CD4-positive, alpha-beta T cell (primary cell): ENCODE results near the gene AP2A1. TPM values are rescaled to one million over a fixed set of nuclear protein-coding genes. Genes with fewer than 3 reads are reported as not detected.
A peak's percentile ranks its signal among the peaks of the same experiment; 100 is the strongest.

Source experiments
- ATAC-seq: fragments of 200-7000 bp; cut with Tn5 transposase; one replicate; pipeline ENCODE4 v1.10.0; 2022; ENCODE audit warnings: mild to moderate bottlenecking; ENCODE audit not compliant: poor library complexity
- CTCF ChIA-PET: fragments of 350-600 bp; sonication (Branson Sonifier 250); formaldehyde crosslinking; loops from one replicate; lab custom pipeline; 2021; ENCODE audit warnings: antibody characterized with exemption, inconsistent platforms; lab: Charles Lee
- POLR2A ChIA-PET: fragments of 350-600 bp; sonication (Branson Sonifier 250); formaldehyde crosslinking; loops from one replicate; lab custom pipeline; 2021; ENCODE audit warnings: antibody characterized with exemption, inconsistent platforms; lab: Charles Lee
- DNase-seq, 14 experiments: peaks; one replicate each; pipeline ENCODE4 v3.0.0-alpha.2; 2013 to 2020; ENCODE audit warnings: mixed read lengths in 2 of 14
- H3K27ac ChIP-seq, 2 donors: one replicate each; pipeline versions ENCODE4 v1.5.1 to v1.7.0; 2013; ENCODE audit warnings: low read length in 2 of 2, low read depth in 1 of 2, mild to moderate bottlenecking in 1 of 2
- H3K27me3 ChIP-seq, 2 experiments: 1 replicate in 1 of 2; 2 replicates in 1 of 2; pipeline versions ENCODE4 v1.6.1 to v1.7.0; 2013; ENCODE audit warnings: low read length in 2 of 2, control low read depth in 1 of 2, mild to moderate bottlenecking in 1 of 2, moderate library complexity in 1 of 2; ENCODE audit not compliant: insufficient read depth in 2 of 2, control insufficient read depth in 1 of 2
- H3K36me3 ChIP-seq: one replicate; pipeline ENCODE4 v1.6.1; 2013; ENCODE audit warnings: low read length, control low read depth; ENCODE audit not compliant: insufficient read depth
- H3K4me1 ChIP-seq: one replicate; pipeline ENCODE4 v1.6.1; 2013; ENCODE audit warnings: low read length, control low read depth; ENCODE audit not compliant: insufficient read depth
- H3K4me3 ChIP-seq: one replicate; pipeline ENCODE4 v1.5.1; 2013; ENCODE audit warnings: mild to moderate bottlenecking, low read length, moderate library complexity
- H3K9me3 ChIP-seq, 2 experiments: 1 replicate in 1 of 2; 2 replicates in 1 of 2; pipeline versions ENCODE4 v1.6.1 to v1.7.0; 2013; ENCODE audit warnings: low read length in 2 of 2, mild to moderate bottlenecking in 2 of 2, control low read depth in 1 of 2, moderate library complexity in 1 of 2; ENCODE audit not compliant: control insufficient read depth in 1 of 2, insufficient read depth in 1 of 2
- H3K27ac Mint-ChIP-seq: one replicate; pipeline ENCODE4 v1.8.0; 2020; ENCODE audit warnings: mixed read lengths
- H3K27me3 Mint-ChIP-seq: one replicate; pipeline ENCODE4 v1.8.0; 2021; ENCODE audit warnings: mixed read lengths
- H3K36me3 Mint-ChIP-seq: one replicate; pipeline ENCODE4 v1.8.0; 2021; ENCODE audit warnings: low read depth, mixed read lengths
- H3K4me1 Mint-ChIP-seq: one replicate; pipeline ENCODE4 v1.8.0; 2021; ENCODE audit warnings: low read depth, mixed read lengths
- H3K4me3 Mint-ChIP-seq: one replicate; pipeline ENCODE4 v1.8.0; 2020; ENCODE audit warnings: mild to moderate bottlenecking, mixed read lengths
- H3K9me3 Mint-ChIP-seq: one replicate; pipeline ENCODE4 v1.8.0; 2020; ENCODE audit warnings: mixed read lengths
- CTCF ChIP-seq: fragments of 200-600 bp; IDR thresholded peaks from one replicate; pipeline ENCODE4 v1.8.0; 2022; ENCODE audit warnings: antibody characterized with exemption, mild to moderate bottlenecking
- intact Hi-C, 2 experiments: fragments of 100-400 bp; cut with DNase I in 1 of 2; cut with micrococcal nuclease in 1 of 2; formaldehyde crosslinking; loops; one replicate each; pipeline versions ENCODE4 v1.15.1 to v1.9.0; 2023 to 2025; cut with DNase I, micrococcal nuclease
- total RNA-seq, 174 experiments: library from RNA in 2 of 174; stranded (reverse) in 2 of 174; gene quantifications; one replicate each; pipeline ENCODE4 v1.2.3 and lab custom pipeline; 2021 to 2026

AP2A1 gene
- total RNA-seq, 2 experiments from 2014 or later, result 28.2 to 28.9 TPM

- Histone ChIP-seq H3K4me1 (peaks cover 54% of the 10 kb centered on the region), H3K4me3 (peak overlapping the region; percentile 63), H3K27ac (no peak overlapping the region), H3K36me3 (peaks cover 8% of the 10 kb centered on the region), H3K9me3 (peaks cover 0 to 3% of the 10 kb centered on the region in 2 experiments), H3K27me3 (no peaks in the 10 kb centered on the region)
- Mint-ChIP-seq H3K4me1 (peaks cover 35% of the 10 kb centered on the region), H3K36me3 (peaks cover 26% of the 10 kb centered on the region), H3K4me3 (peak overlapping the region; percentile 96), H3K27ac (peak overlapping the region; percentile 92), H3K27me3 (no peaks in the 10 kb centered on the region), H3K9me3 (no peaks in the 10 kb centered on the region)
- DNase-seq (peak in 12 of 14 experiments; percentile 19 to 67 (median 30)), ATAC-seq (peak; percentile 30)
- POLR2A ChIA-PET, result interaction anchor here (0.7 to 4.4 kb wide), 11 partner anchors 12 to 356 kb away, joined by 3 to 75 read pairs (median 8); partner anchors contain the start of genes AKT1S1, AP2A1, ATF5 and FUZ
- no peak for TF ChIP-seq CTCF
- intact Hi-C loops, result loop anchor here (1.0 to 5.0 kb wide), 4 partner anchors 16 to 34 kb away; partner anchors contain the start of genes MED25 (in 1 of the 2) and PNKP (in 1 of the 2)
- CTCF ChIA-PET, result interaction anchor here (1.9 kb wide), 1 partner anchor 18 kb away, joined by 4 read pairs; no protein-coding TSS in a partner anchor
These were observed 84.9 kb downstream of the AP2A1 start for GRCh38 chr19:49851456-49852259.

GRCh38 chr19:49852631-49853126 lies 85.9 kb downstream of the AP2A1 start:
- Histone ChIP-seq H3K27me3 (no peaks in the 10 kb centered on the region), H3K36me3 (peaks cover 15% of the 10 kb centered on the region), H3K4me3 (peak overlapping the region; percentile 63), H3K27ac (no peak overlapping the region), H3K4me1 (peaks cover 54% of the 10 kb centered on the region), H3K9me3 (peaks cover 0 to 3% of the 10 kb centered on the region in 2 experiments)
- Mint-ChIP-seq H3K4me1 (peaks cover 35% of the 10 kb centered on the region), H3K36me3 (peaks cover 26% of the 10 kb centered on the region), H3K4me3 (peak overlapping the region; percentile 96), H3K27ac (peak overlapping the region; percentile 92), H3K27me3 (no peaks in the 10 kb centered on the region), H3K9me3 (no peaks in the 10 kb centered on the region)
- CTCF ChIA-PET, result no interaction called here
- POLR2A ChIA-PET, result interaction anchor here (4.4 kb wide), 1 partner anchor 15 kb away, joined by 75 read pairs; the partner anchor contains the start of gene PNKP
- intact Hi-C loops, result loop anchor here in 1 of 2 experiments (5.0 kb wide), 1 partner anchor 35 kb away; the partner anchor contains the start of gene MED25
- DNase-seq (no peak), ATAC-seq (no peak)
- no peak for TF ChIP-seq CTCF

GRCh38 chr19:49853852-49854377 lies 87.1 kb downstream of the AP2A1 start:
- H3K9me3 Mint-ChIP-seq, result no peaks in the 10 kb centered on the region
- intact Hi-C loops, result loop anchor here in 1 of 2 experiments (5.0 kb wide), 1 partner anchor 37 kb away; the partner anchor contains the start of gene MED25
- Histone ChIP-seq H3K27me3 (no peaks in the 10 kb centered on the region), H3K4me1 (peaks cover 44% of the 10 kb centered on the region), H3K27ac (no peak overlapping the region), H3K36me3 (peaks cover 28% of the 10 kb centered on the region), H3K9me3 (peaks cover 0 to 3% of the 10 kb centered on the region in 2 experiments), H3K4me3 (no peak overlapping the region)
- ChIA-PET CTCF (no interaction called here), POLR2A (interaction anchor here (0.7 to 2.3 kb wide), 2 partner anchors 23 to 299 kb away, joined by 3 to 9 read pairs; partner anchors contain the start of genes AKT1S1 and TBC1D17)
- peak overlapping the region; percentile 76 for H3K4me3 Mint-ChIP-seq
- no peak for TF ChIP-seq CTCF
- H3K27me3 Mint-ChIP-seq, result no peaks in the 10 kb centered on the region
- ATAC-seq (no peak), DNase-seq (no peak)
- peak overlapping the region; percentile 70 for H3K27ac Mint-ChIP-seq
- peaks cover 26% of the 10 kb centered on the region for H3K4me1 Mint-ChIP-seq
- peaks cover 27% of the 10 kb centered on the region for H3K36me3 Mint-ChIP-seq
